OCI-LY7 (cell line): ENCODE data around the gene STAT5B. TPM values are rescaled to one million over a fixed set of nuclear protein-coding genes. Genes with fewer than 3 reads are reported as not detected.

Experiments
- BruUV-seq: library from RNA; stranded (reverse); fragments of 400-500 nt; replicated peaks from 2 replicates; lab custom pipeline; 2021; lab: Mats Ljungman, UMichigan
- CTCF ChIA-PET: fragments of 300-600 bp; sonication (Branson Sonifier 250); formaldehyde crosslinking; loops from one replicate; lab custom pipeline; 2022; ENCODE audit warnings: antibody characterized with exemption; ENCODE audit not compliant: unreplicated experiment; lab: Charles Lee
- POLR2A ChIA-PET: fragments of 300-600 bp; sonication (Branson Sonifier 250); formaldehyde crosslinking; loops from one replicate; lab custom pipeline; 2022; ENCODE audit warnings: antibody characterized with exemption; lab: Charles Lee
- DNase-seq: peaks from one replicate; pipeline ENCODE4 v3.0.0-alpha.2; 2015; ENCODE audit warnings: low spot score
- H2AFZ ChIP-seq: fragments of 200-600 bp; sonication (generic), shearing (Covaris generic); 2 replicates; pipeline ENCODE4 v1.6.1; 2014; ENCODE audit warnings: mild to moderate bottlenecking, antibody characterized with exemption, low read length, moderate library complexity
- H3K27ac ChIP-seq: fragments of 200-600 bp; sonication (generic); 2 replicates; pipeline ENCODE4 v1.5.1; 2014; ENCODE audit warnings: mixed run types, low read depth, mild to moderate bottlenecking, moderate library complexity, low read length, inconsistent platforms; ENCODE audit not compliant: poor library complexity, severe bottlenecking
- H3K36me3 ChIP-seq: fragments of 200-600 bp; sonication (generic); 2 replicates; pipeline ENCODE4 v1.6.1; 2014; ENCODE audit warnings: mild to moderate bottlenecking, antibody characterized with exemption, low read length, moderate library complexity, mixed read lengths; ENCODE audit not compliant: insufficient read depth
- H3K4me1 ChIP-seq: fragments of 200-600 bp; sonication (generic); 2 replicates; pipeline ENCODE4 v1.5.1; 2014; ENCODE audit warnings: mild to moderate bottlenecking, low read length; ENCODE audit not compliant: insufficient read depth, poor library complexity, severe bottlenecking
- H3K4me2 ChIP-seq: fragments of 200-600 bp; sonication (generic); 2 replicates; pipeline ENCODE4 v1.6.1; 2014; ENCODE audit warnings: mild to moderate bottlenecking, low read length
- H3K4me3 ChIP-seq: fragments of 200-600 bp; sonication (generic); 2 replicates; pipeline ENCODE4 v1.5.1; 2014; ENCODE audit warnings: mild to moderate bottlenecking, low read depth, low read length; ENCODE audit not compliant: poor library complexity, severe bottlenecking
- H3K79me2 ChIP-seq: fragments of 200-600 bp; sonication (generic); 2 replicates; pipeline ENCODE4 v1.6.1; 2016; ENCODE audit warnings: low read depth, mild to moderate bottlenecking, low read length, moderate library complexity, mixed read lengths; ENCODE audit not compliant: insufficient read depth
- H3K9me2 ChIP-seq: fragments of 200-600 bp; sonication (generic); 2 replicates; pipeline ENCODE4 v1.6.1; 2016; ENCODE audit warnings: mild to moderate bottlenecking, low read length, mixed read lengths; ENCODE audit not compliant: insufficient read depth
- H3K9me3 ChIP-seq: fragments of 200-600 bp; sonication (generic); 2 replicates; pipeline ENCODE4 v1.6.1; 2014; ENCODE audit warnings: mild to moderate bottlenecking, mixed run types, low read length, mixed read lengths
- H4K20me1 ChIP-seq: fragments of 200-600 bp; sonication (generic); 2 replicates; pipeline ENCODE4 v1.6.1; 2014; ENCODE audit warnings: mild to moderate bottlenecking, antibody characterized with exemption, low read length, moderate library complexity, mixed read lengths; ENCODE audit not compliant: insufficient read depth
- EZH2phosphoT487 ChIP-seq: fragments of 200-600 bp; sonication (generic); IDR thresholded peaks from 2 replicates; pipeline ENCODE4 v1.6.1; 2018; ENCODE audit warnings: low read depth, borderline replicate concordance, mild to moderate bottlenecking, mixed run types, antibody characterized with exemption, low read length, moderate library complexity, mixed read lengths
- intact Hi-C: fragments of 100-400 bp; cut with micrococcal nuclease; formaldehyde crosslinking; loops from one replicate; pipeline ENCODE4 v1.10.0; 2022; ENCODE audit not compliant: unreplicated experiment
- total RNA-seq, 2 experiments: library from RNA; depleted of rRNA in 1 of 2; stranded (reverse); fragments of >200 nt in 1 of 2; shearing (Covaris generic) in 1 of 2; gene quantifications; 2 replicates each; pipeline ENCODE4 v1.2.3, GENCODE V29; 2014 to 2022
- TF ChIP-seq, protein P1 (sequence below): fragments of 200-600 bp; sonication (generic); conservative IDR thresholded peaks from 2 replicates; pipeline ENCODE4 v1.5.1; 2014; ENCODE audit warnings: mild to moderate bottlenecking, antibody characterized with exemption, low read length, moderate library complexity, mixed read lengths

Gene STAT5B
- total RNA-seq, 2 experiments from 2014 or later, result 33.3 to 46.7 TPM

DNA sequence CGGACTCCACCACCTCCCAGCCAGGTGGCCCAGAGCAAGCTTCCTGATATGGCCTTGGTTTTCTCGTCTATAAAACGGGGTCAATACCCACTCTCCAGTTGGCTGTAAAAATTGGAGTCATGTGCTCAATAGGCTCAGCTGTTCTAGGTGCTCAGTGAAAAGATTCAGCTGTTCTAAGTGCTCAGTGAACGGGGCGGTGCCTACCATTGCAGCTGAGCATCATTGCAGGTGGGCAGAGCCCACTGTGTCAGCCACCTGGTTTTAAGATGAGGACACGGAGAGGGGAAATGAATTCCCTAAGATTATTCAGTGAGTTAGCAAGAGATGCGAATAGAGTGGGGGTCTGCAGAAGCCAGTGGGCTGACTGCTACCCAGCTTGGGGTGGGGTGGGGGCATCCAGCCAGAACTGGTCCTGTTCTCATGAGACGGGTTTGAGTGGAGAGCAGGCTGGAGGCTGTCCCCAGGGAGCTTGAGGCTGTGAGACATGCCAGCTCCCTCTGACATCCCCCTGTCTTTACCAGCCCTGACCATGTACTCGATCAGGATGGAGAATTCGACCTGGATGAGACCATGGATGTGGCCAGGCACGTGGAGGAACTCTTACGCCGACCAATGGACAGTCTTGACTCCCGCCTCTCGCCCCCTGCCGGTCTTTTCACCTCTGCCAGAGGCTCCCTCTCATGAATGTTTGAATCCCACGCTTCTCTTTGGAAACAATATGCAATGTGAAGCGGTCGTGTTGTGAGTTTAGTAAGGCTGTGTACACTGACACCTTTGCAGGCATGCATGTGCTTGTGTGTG lies 34.0 kb upstream of the STAT5B start:
- Histone ChIP-seq H3K4me3 (no peak overlapping the region), H3K4me2 (no peak overlapping the region), H3K9me2 (no peaks in the 10 kb centered on the region), H4K20me1 (no peaks in the 10 kb centered on the region), H3K36me3 (no peaks in the 10 kb centered on the region), H3K27ac (no peak overlapping the region), H3K4me1 (peaks cover 24% of the 10 kb centered on the region), H3K9me3 (no peaks in the 10 kb centered on the region), H2AFZ (no peak overlapping the region), H3K79me2 (no peaks in the 10 kb centered on the region)
- ChIA-PET CTCF (no interaction called here), POLR2A (no interaction called here)
- no TSS peak for BruUV-seq
- DNase-seq, result no peak
- intact Hi-C loops, result no loop called here
- TF ChIP-seq, protein P1, sequence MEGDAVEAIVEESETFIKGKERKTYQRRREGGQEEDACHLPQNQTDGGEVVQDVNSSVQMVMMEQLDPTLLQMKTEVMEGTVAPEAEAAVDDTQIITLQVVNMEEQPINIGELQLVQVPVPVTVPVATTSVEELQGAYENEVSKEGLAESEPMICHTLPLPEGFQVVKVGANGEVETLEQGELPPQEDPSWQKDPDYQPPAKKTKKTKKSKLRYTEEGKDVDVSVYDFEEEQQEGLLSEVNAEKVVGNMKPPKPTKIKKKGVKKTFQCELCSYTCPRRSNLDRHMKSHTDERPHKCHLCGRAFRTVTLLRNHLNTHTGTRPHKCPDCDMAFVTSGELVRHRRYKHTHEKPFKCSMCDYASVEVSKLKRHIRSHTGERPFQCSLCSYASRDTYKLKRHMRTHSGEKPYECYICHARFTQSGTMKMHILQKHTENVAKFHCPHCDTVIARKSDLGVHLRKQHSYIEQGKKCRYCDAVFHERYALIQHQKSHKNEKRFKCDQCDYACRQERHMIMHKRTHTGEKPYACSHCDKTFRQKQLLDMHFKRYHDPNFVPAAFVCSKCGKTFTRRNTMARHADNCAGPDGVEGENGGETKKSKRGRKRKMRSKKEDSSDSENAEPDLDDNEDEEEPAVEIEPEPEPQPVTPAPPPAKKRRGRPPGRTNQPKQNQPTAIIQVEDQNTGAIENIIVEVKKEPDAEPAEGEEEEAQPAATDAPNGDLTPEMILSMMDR, result no peak
- no peak for TF ChIP-seq EZH2phosphoT487

GRCh38 chr17:42309142-42309541 lies 33.0 kb upstream of the STAT5B start:
- Histone ChIP-seq H4K20me1 (no peaks in the 10 kb centered on the region), H3K36me3 (no peaks in the 10 kb centered on the region), H3K4me1 (peaks cover 14% of the 10 kb centered on the region), H3K27ac (no peak overlapping the region), H2AFZ (no peak overlapping the region), H3K9me2 (no peaks in the 10 kb centered on the region), H3K4me3 (no peak overlapping the region), H3K4me2 (no peak overlapping the region), H3K9me3 (no peaks in the 10 kb centered on the region), H3K79me2 (no peaks in the 10 kb centered on the region)
- intact Hi-C loops, result no loop called here
- ChIA-PET POLR2A (no interaction called here), CTCF (no interaction called here)
- TF ChIP-seq, protein P1, result no peak
- TF ChIP-seq EZH2phosphoT487, result no peak
- BruUV-seq, result no TSS peak
- no peak for DNase-seq

DNA sequence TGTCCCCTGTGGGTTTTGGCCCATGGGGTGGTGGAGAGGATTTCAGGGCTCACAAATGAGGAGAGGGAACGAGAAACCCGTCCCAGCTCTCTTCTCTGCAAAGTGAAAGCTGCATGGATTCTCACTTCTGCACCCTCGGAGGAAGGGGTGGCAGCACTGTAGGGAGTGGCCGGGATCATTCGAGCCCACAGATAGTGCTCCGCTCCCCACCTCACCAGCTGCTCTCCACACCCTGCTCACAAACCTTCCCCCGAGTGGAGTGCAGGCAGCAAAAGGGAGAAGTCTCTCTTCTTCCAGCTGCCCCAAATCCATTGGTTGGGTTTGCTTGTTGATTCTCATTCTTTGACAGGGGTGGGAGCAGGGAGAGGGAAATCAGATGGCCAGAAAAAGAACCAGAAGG lies 32.3 kb upstream of the STAT5B start:
- TF ChIP-seq, protein P1, result no peak
- no peak for TF ChIP-seq EZH2phosphoT487
- Histone ChIP-seq H3K4me1 (peaks cover 14% of the 10 kb centered on the region), H3K9me3 (no peaks in the 10 kb centered on the region), H3K4me2 (no peak overlapping the region), H3K9me2 (no peaks in the 10 kb centered on the region), H3K4me3 (no peak overlapping the region), H3K27ac (no peak overlapping the region), H3K79me2 (no peaks in the 10 kb centered on the region), H3K36me3 (no peaks in the 10 kb centered on the region), H2AFZ (no peak overlapping the region), H4K20me1 (no peaks in the 10 kb centered on the region)
- ChIA-PET POLR2A (no interaction called here), CTCF (no interaction called here)
- intact Hi-C loops, result no loop called here
- BruUV-seq, result no TSS peak
- no peak for DNase-seq
